Fibroblast of lung (primary cell): ENCODE results near the gene UBE2U. TPM values are rescaled to one million over a fixed set of nuclear protein-coding genes. Genes with fewer than 3 reads are reported as not detected.
A peak's percentile ranks its signal among the peaks of the same experiment; 100 is the strongest.

ENCODE experiments used
- DNase-seq, 2 donors: peaks; one replicate each; pipeline versions ENCODE4 v3.0.0 to v3.0.0-alpha.2; 2010; ENCODE audit warnings: low read depth in 2 of 2
- H2AFZ ChIP-seq: 2 replicates; pipeline ENCODE4 v1.5.1; 2012; ENCODE audit warnings: low read length, control low read depth, inconsistent platforms
- H3K27ac ChIP-seq: 2 replicates; pipeline ENCODE4 v1.5.1; 2011; ENCODE audit warnings: low read length, control low read depth; ENCODE audit not compliant: insufficient read depth
- H3K27me3 ChIP-seq: 2 replicates; pipeline ENCODE4 v1.5.1; 2011; ENCODE audit warnings: mild to moderate bottlenecking, low read length; ENCODE audit not compliant: control insufficient read depth, insufficient read depth
- H3K36me3 ChIP-seq: 2 replicates; pipeline ENCODE4 v1.5.1; 2011; ENCODE audit warnings: low read length; ENCODE audit not compliant: control insufficient read depth, insufficient read depth
- H3K4me1 ChIP-seq: 2 replicates; pipeline ENCODE4 v1.5.1; 2011; ENCODE audit warnings: low read length; ENCODE audit not compliant: control insufficient read depth, insufficient read depth; ENCODE audit errors: extremely low read depth
- H3K4me2 ChIP-seq: 2 replicates; pipeline ENCODE4 v1.5.1; 2011; ENCODE audit warnings: low read length, control low read depth; ENCODE audit not compliant: insufficient read depth; ENCODE audit errors: extremely low read depth
- H3K4me3 ChIP-seq, 4 experiments: fragments of 200-600 bp in 1 of 4; sonication (generic) in 1 of 4; replicated peaks in 1 of 4; 2 replicates each; pipeline ENCODE4 v1.5.1; 2011 to 2016; ENCODE audit warnings: low read length in 4 of 4, low read depth in 3 of 4, mild to moderate bottlenecking in 3 of 4, control low read depth in 2 of 4, inconsistent platforms in 1 of 4, mixed read lengths in 1 of 4; ENCODE audit not compliant: insufficient read depth in 1 of 4; ENCODE audit errors: control extremely low read depth in 1 of 4
- H3K79me2 ChIP-seq: 2 replicates; pipeline ENCODE4 v1.5.1; 2012; ENCODE audit warnings: mild to moderate bottlenecking, low read length, inconsistent platforms; ENCODE audit not compliant: control insufficient read depth, insufficient read depth
- H3K9ac ChIP-seq: 2 replicates; pipeline ENCODE4 v1.5.1; 2011; ENCODE audit warnings: mild to moderate bottlenecking, low read length, control low read depth; ENCODE audit not compliant: insufficient read depth
- H3K9me3 ChIP-seq: 2 replicates; pipeline ENCODE4 v1.5.1; 2012; ENCODE audit warnings: low read depth, low read length; ENCODE audit not compliant: control insufficient read depth, insufficient read depth
- H4K20me1 ChIP-seq: 2 replicates; pipeline ENCODE4 v1.5.1; 2011; ENCODE audit warnings: low read length; ENCODE audit not compliant: control insufficient read depth, insufficient read depth; ENCODE audit errors: extremely low read depth
- CTCF ChIP-seq, 2 donors: IDR thresholded peaks in 1 of 2; conservative IDR thresholded peaks in 1 of 2; 1 replicate in 1 of 2; 2 replicates in 1 of 2; pipeline ENCODE4 v1.5.1; 2011 to 2012; ENCODE audit warnings: low read length in 2 of 2, control low read depth in 1 of 2, inconsistent platforms in 1 of 2, low read depth in 1 of 2, mild to moderate bottlenecking in 1 of 2
- EZH2 ChIP-seq: IDR thresholded peaks from 2 replicates; pipeline ENCODE4 v1.5.1; 2012; ENCODE audit warnings: low read length, control low read depth, mild to moderate bottlenecking; ENCODE audit errors: missing control alignments
- polyA plus RNA-seq, 2 donors: library from polyadenylated mRNA; depleted of rRNA in 1 of 2; stranded (reverse) in 1 of 2; unstranded in 1 of 2; fragments of >200 nt; gene quantifications; 2 replicates each; pipeline ENCODE4 v1.2.1, GENCODE V29; 2011 to 2012; ENCODE audit warnings: missing spikeins in 1 of 2
- total RNA-seq: library from RNA; depleted of rRNA; stranded (reverse); fragments of >200 nt; gene quantifications from 2 replicates; pipeline ENCODE4 v1.2.1, GENCODE V29; 2014

Gene UBE2U
- total and polyA plus RNA-seq, 2 donors (not counting 1 experiment from before 2014, with no cell fraction given): not detected

DNA sequence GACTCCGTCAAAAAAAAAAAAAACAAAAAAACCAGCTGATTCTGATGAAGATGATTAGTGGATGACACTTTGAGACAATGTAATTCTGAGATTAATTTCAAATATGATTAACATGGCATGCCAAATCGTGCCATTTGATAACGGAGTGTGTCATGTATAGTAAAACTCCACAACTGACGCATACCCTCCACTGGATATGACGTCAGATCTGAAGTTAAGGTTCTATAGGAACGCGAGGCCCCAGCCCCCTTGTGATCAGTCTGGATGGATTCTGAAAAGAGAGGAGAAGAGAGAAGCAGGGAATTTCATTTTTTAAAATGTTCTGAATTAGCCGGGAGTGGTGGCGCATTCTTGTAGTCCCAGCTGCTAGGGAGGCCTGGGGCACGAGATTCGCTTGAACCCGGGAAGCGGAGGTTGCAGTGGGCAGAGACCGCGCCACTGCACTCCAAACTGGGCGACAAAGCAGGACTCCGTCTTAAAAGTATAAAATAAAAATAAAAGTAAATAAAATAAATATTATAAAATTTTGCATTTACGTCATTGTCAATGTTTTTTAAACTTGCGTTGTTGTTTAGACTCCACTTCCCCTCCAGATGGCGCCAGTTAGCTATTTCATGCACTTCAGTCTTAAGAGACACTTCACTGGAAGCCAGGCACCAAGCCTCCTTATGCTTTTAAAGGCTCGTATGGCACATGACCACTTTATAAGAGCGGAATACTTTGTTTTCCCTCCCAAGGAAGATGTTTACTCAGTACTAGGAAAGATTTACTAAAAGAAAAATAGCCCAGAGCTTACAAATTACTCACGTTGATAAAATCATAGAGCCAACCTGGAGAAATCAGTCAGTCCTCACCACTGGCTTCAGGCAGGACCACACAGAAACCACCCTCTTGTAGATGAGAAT lies 65.5 kb downstream of the UBE2U start:
- TF ChIP-seq EZH2 (no peak), CTCF (conservative IDR thresholded peaks at IDR 0.05 in 1 of 2, IDR thresholded peaks at IDR 0.05 in 1 of 2; ENCODE audit: low read depth in 1 of 2, low read length in 2 of 2) (peak; percentile 71 to 83)
- Histone ChIP-seq H3K27me3 (peaks cover 5% of the 10 kb centered on the region), H3K4me1 (no peaks in the 10 kb centered on the region), H2AFZ (no peak overlapping the region), H3K9me3 (no peaks in the 10 kb centered on the region), H3K4me2 (no peak overlapping the region), H4K20me1 (no peaks in the 10 kb centered on the region), H3K9ac (no peak overlapping the region), H3K4me3 (no peak overlapping the region), H3K27ac (no peak overlapping the region), H3K79me2 (no peaks in the 10 kb centered on the region), H3K36me3 (no peaks in the 10 kb centered on the region)
- peak; percentile 72 to 93 for DNase-seq

GRCh38 chr1:64269558-64269884 lies 66.1 kb downstream of the UBE2U start:
- no peak for TF ChIP-seq CTCF (conservative IDR thresholded peaks at IDR 0.05 in 1 of 2, IDR thresholded peaks at IDR 0.05 in 1 of 2; ENCODE audit: low read depth in 1 of 2, low read length in 2 of 2)
- no peak for TF ChIP-seq EZH2
- no peak overlapping the region for H2AFZ ChIP-seq
- H3K27ac ChIP-seq: no peak overlapping the region
- no peak overlapping the region for H3K4me2 ChIP-seq
- H3K27me3 ChIP-seq: peaks cover 5% of the 10 kb centered on the region
- no peaks in the 10 kb centered on the region for H3K9me3 ChIP-seq
- no peaks in the 10 kb centered on the region for H3K79me2 ChIP-seq
- H3K4me3 ChIP-seq: no peak overlapping the region
- no peaks in the 10 kb centered on the region for H3K36me3 ChIP-seq
- H4K20me1 ChIP-seq: no peaks in the 10 kb centered on the region
- H3K4me1 ChIP-seq: no peaks in the 10 kb centered on the region
- no peak for DNase-seq
- H3K9ac ChIP-seq: no peak overlapping the region

DNA sequence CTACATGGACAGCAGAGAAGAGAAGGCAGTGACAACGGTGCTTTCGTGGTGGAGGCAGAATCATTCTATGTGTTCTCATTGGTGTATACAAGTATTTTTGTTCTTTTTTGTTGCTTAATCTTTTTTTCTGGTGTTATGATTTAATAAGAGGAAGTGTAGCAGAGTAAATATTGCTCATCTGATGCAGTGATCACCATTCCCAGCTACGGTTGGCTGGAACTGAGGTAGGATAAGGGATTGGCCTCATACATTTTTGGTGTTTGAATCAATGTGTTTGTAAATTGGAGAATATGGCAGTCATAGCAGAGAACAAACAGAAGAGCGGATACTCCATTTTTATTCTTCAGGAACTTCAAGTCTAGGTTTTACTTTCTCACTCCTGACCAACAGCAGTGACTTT lies 76.6 kb downstream of the UBE2U start:
- Histone ChIP-seq H3K9me3 (no peaks in the 10 kb centered on the region), H3K27me3 (no peaks in the 10 kb centered on the region), H3K9ac (no peak overlapping the region), H3K4me3 (no peak overlapping the region), H3K4me1 (no peaks in the 10 kb centered on the region), H3K79me2 (no peaks in the 10 kb centered on the region), H3K4me2 (no peak overlapping the region), H2AFZ (no peak overlapping the region), H4K20me1 (no peaks in the 10 kb centered on the region), H3K27ac (no peak overlapping the region), H3K36me3 (no peaks in the 10 kb centered on the region)
- TF ChIP-seq EZH2: no peak
- no peak for TF ChIP-seq CTCF (conservative IDR thresholded peaks at IDR 0.05 in 1 of 2, IDR thresholded peaks at IDR 0.05 in 1 of 2; ENCODE audit: low read depth in 1 of 2, low read length in 2 of 2)
- no peak for DNase-seq
